IPS-NIHi7 (cell line): ENCODE measurements around the gene RAET1G.
"Not testable (repeated sequence)": the region's sequence is repeated elsewhere in the genome, so short reads cannot be mapped to it uniquely, and the experiment has no call there.

Source experiments
- DNase-seq: peaks from one replicate; pipeline ENCODE4 v3.0.0; 2012; ENCODE audit warnings: mixed read lengths; ENCODE audit errors: extremely low spot score

RAET1G gene

GRCh38 chr6:149897015-149897697 is 25.8 kb downstream of the RAET1G start:
- DNase-seq = no peak

GRCh38 chr6:149896491-149896890 is 26.4 kb downstream of the RAET1G start:
- DNase-seq = no peak

- DNase-seq = no peak
These were observed 27.1 kb downstream of the RAET1G start for GRCh38 chr6:149895833-149896271.

GRCh38 chr6:149895048-149895590 is 27.8 kb downstream of the RAET1G start:
- peak; percentile 10 for DNase-seq

DNA sequence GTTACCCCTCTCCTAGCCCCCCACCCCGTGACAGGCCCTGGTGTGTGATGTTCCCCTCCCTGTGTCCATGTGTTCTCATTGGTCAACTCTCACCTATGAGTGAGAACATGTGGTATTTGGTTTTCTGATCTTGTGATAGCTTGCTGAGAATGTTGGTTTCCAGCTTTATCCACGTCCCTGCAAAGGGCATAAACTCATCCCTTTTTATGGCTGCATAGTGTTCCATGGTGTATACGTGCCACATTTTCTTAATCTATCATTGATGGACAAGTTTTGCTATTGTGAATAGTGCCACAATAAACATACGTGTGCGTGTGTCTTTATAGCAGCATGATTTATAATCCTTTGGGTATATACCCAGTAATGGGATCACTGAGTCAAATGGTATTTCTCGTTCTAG is 31.1 kb downstream of the RAET1G start:
- not testable (repeated sequence) for DNase-seq

DNA sequence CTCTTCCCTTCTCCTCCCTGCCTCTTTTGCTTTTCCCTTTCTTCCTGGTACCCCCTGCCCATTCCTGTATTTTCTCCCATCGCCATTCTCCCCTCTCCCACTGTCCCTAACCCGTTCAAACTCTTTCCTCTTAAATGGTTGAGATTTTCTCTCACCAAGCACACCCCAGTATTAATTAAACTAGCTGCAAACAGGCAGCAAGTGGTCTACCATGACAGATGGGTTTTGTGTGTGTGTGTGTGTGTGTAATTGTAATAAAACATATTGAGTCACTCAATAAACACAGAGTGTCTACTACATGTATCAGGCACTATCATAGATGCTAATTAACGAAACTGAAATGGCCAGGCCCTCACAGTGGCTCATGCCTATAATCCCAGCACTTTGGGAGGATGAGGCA is 31.7 kb downstream of the RAET1G start:
- DNase-seq = peak; percentile 3

GRCh38 chr6:149890629-149891045 is 32.3 kb downstream of the RAET1G start:
- no peak for DNase-seq

DNA sequence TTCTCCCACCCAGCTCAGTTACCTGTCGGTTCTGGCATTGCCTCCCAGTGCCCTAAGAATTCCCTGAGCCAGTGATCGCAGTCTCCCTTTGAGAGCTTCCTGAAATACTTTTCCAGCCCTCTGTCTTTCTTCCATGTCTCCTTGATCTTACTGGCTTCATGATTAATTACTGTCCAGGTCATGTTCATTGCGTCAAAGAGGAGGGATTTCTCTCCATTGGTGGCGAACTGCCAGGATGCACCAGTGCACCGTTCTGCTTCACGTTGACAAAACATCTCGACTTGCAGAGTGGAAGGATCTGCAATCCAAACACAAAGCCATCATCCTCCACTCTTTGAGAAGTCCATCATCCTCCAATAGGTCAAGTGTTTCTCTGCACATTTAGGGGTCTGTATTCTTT is 33.6 kb downstream of the RAET1G start:
- DNase-seq = peak; percentile 3

DNA sequence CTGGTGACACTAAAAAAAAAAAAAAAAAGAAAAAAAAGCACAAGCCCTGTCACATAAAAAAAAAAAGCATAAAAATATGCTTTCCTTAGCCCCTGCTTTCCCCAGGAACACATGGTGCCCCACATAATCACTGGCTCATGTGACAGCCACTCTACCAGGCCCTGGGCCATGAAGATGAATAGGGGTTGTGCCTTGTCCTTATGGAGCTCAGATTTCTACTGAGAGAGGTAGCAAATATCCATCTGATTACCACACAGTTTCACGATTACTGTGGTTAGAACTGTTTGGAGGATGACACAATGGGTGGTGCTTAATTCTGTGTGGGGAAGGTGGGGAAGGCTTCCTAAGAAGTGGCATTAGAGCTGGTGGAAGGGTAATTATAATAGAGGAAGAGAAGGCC is 34.3 kb downstream of the RAET1G start:
- peak; percentile 2 for DNase-seq

DNA sequence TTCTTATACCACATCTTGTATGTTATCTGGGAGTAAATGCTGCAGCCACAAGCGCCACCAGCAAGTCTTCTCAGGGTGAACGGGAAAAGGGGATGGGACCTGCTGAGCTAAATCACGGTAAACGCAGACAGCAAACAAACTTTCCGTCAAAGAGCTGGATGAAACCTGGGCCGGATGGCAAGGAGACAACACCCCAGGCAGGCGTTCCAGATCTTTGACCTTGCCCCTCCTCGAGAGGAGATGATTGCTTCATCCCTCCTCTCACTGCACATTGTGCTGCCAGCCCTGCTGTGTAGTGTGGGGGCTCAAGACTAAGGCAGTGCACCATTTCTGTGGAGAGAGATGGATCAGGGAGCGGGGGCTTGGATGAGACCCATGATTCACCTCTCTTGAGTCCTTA is 34.8 kb downstream of the RAET1G start:
- peak; percentile 6 for DNase-seq

GRCh38 chr6:149887343-149887742 is 35.6 kb downstream of the RAET1G start:
- DNase-seq = peak; percentile 5

DNA sequence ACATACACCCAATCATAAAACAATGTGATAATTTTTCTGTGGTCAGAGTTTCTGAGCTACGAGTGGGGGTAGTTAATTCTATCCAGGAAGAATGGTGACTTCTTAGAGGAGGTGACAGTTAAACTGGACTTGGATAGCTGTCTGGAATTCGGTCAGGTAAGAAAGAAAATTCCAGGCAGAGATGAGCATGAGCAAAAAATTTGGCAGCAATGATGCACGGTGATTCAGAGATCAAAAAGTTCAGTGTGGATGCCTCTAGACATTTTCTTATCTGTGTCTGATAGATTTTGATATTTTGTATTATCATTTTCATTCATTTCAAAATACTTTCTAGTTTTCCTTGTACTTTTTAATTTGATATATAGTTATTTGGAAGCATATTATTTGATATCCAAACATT is 37.0 kb downstream of the RAET1G start:
- no peak for DNase-seq

DNA sequence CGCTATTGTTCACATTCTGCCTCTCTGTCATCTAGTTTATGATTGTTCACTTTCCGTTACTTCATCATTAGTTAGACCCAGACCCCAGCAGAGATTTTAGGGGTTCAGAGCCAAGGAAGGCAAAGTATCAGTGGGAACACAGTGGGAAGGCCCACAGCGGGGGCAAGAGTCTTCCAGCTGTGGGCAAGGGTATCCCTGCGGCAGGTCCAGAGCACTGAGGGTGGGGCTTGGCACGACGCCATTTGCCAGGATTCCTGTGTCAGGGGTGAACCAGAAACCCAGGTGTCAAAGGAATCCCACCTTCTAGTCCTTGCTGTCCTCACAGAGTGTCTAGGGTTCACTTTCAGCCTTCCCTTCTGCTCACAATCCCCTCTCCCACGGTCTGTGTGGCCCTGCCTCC is 38.3 kb downstream of the RAET1G start:
- DNase-seq = peak; percentile 3

DNA sequence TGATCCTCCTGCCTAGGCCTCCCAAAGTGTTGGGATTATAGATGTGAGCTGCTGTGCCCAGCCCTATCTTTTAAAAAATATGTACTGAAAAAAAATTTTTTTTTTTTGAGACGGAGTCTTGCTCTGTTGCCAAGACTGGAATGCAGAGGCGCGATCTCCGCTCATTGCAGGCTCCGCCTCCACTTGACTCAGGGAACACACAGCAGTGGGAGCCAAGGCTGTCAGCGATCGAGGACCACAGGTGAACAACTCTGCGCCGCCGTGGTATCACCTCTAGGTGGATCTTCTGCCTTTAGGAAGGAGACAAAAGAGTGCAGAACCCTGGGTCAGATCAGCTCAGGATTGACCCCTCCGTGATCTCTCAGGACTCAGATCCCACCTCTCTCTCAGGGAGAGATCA is 38.7 kb downstream of the RAET1G start:
- peak; percentile 55 for DNase-seq

DNA sequence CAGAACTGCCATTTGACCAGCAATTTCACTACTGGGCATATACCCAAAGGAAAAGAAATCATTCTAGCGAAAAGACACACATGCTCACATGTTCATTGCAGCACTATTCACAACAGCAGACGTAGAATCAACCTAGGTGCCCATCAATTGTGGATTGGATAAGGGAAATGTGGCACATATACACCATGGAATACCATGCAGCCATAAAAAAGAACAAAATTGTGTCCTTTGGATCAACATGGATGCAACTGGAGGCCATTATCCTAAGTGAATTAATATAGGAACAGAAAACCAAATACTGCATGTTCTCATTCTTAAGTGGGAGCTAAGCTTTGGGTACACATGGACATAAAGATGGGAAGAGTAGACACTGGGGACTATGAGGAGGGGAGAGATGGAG is 41.1 kb downstream of the RAET1G start:
- no peak for DNase-seq

GRCh38 chr6:149881066-149881766 is 41.7 kb downstream of the RAET1G start:
- no peak for DNase-seq

GRCh38 chr6:149877659-149878058 is 45.3 kb downstream of the RAET1G start:
- DNase-seq = no peak

- no peak for DNase-seq
These were observed 46.5 kb downstream of the RAET1G start for GRCh38 chr6:149876241-149876933.

DNA sequence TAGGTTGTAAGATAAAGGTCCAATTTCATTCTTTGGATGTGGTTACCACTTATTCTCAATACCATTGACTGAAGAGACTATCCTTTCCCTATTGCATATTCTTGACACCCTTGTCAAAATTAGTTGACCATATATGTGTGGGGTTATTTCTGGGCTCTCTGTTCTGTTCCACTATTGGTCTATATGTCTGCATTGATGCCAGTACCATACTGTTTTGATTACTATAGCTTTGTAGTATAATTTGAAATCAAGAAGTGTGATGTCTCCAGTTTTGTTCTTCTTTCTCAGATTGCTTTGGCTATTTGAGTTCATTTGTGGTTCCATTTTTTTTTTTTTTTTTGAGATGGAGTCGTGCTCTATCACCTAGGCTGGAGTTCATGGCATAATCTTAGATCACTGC is 50.7 kb downstream of the RAET1G start:
- DNase-seq = no peak

- DNase-seq = no peak
These were observed 51.7 kb downstream of the RAET1G start for GRCh38 chr6:149871182-149871581.

DNA sequence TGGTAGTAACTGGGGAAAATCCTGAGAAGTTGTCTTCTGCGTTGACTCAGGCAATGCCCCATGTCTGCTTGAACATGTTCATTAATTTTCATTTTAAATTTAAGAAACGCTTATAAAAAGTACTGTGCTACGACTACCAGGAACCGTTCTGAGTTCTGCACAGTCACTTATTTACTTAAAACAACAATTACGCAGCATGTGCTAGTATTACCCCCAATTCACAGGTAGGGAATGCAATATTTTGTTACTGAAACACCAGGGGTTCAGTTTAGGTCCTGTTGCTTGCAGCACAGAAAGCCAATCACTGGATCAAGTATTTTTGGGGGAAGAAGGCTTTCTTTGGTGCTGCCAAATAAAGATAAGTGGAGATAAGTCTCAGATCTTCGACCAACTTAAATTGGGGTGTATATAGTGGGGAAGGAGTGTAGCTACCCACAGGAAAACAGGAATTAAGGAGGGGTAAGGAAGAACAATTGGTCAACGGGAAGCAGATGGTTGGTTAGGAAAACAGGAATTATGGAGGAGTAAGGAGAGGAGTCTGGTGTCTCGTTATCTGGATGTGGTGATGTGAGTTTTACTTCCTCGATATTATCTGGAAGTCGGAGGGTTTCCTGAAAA is 53.5 kb downstream of the RAET1G start:
- no peak for DNase-seq
